Right renal cortex interstitium (tissue), 3 donors: ENCODE data around the gene ERP29. TPM values are rescaled to one million over a fixed set of nuclear protein-coding genes. Genes with fewer than 3 reads are reported as not detected.
"Not testable (repeated sequence)": the region's sequence is repeated elsewhere in the genome, so short reads cannot be mapped to it uniquely, and the experiment has no call there.

Source experiments
- DNase-seq, 3 donors: peaks; one replicate each; pipeline ENCODE4 v3.0.0-alpha.2; 2013; ENCODE audit warnings: low read depth in 3 of 3, low spot score in 2 of 3
- polyA plus RNA-seq, 3 donors: library from polyadenylated mRNA; unstranded; fragments of 120-200 nt; gene quantifications; one replicate each; pipeline ENCODE4 v1.2.1, GENCODE V29; 2013; ENCODE audit not compliant: insufficient read length in 3 of 3

Gene ERP29
- polyA plus RNA-seq, 3 donors = 172 to 180 (median 175) TPM

DNA sequence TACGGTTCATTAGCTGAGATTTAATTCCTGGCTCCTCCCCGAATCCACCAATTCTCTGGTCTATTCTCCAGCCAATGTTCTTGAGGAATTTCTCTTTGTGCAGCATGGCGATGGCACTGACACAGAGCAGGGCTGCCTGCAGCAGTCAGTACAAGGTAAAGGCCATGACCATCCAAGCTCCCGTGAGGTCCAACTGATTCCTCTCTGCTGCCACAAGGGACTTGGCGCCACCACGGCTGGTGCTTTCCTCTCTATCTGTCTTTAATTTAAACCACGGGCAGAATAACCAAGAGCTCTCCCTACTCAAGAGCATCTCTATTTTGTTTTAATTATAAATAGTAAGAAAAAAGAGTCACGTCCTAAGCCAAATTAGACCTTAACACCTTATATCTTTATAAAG lies 12.4 kb upstream of the ERP29 start:
- no peak for DNase-seq

- DNase-seq = no peak
Measured at GRCh38 chr12:112001576-112001975, 11.7 kb upstream of the ERP29 start.

DNA sequence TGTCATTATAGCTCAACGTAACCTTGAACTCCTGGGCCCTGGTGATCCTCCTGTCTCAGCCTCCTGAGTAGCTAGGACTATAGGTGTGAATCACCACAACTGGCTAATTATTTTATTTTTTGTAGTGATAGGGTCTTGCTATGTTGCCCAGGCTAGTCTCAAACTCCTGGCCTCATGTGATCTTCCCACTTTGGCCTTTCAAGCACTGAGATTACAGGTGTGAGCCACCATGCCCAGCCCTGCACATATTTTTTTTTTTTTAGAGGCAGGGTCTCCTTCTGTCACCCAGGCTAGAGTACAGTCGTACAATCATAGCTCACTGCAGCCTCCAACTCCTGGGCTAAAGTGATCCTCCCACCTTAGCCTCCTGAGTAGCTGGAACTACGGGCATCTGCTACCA lies 9.2 kb upstream of the ERP29 start:
- no peak for DNase-seq

DNA sequence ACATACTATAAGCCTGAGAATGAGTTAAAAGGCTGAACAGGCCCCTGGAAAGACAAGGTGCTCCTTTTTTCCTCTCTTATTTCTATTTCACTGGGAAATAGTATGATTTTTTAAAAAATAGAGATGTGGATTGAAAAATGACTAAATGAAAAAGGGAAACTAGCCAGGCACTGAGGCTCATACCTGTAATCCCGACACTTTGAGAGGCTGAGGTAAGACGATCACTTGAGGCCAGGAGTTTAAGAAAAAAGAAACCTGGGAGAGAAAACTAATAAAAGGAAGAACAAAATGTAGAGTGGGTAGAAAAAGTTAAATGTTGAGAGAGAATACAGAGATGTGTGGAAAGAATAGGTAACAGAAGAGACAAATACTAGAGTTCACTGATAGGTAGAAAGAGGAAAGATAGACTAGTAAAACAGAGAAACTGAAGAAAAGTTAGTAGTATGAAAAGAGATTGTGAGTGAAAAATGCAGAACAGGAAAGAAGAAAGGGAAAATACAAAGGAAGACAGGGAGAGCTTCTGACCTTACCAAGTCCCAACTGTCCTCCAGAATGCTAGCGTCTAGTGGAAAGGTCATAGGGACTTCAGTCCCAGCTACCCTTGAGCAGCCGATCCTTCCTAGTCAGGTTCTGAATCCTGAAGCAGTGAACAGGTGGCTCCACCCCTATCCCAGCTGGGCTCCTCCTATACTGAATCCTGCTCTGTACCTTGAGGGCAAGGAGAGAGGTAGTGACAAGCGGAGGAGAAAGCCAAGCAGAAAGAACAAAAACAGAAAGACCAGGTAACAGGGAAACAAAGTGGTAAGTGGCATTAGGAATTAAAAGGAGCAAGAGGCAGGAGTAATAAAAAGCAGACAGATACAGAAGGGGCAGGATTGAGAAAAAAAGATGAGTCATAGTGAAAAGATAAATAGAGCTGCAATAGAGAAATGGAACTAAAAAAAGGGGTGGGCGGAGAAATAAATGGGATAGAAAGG lies 7.5 kb upstream of the ERP29 start:
- DNase-seq = no peak

- no peak for DNase-seq
Measured at GRCh38 chr12:112007945-112008344, 5.3 kb upstream of the ERP29 start.

DNA sequence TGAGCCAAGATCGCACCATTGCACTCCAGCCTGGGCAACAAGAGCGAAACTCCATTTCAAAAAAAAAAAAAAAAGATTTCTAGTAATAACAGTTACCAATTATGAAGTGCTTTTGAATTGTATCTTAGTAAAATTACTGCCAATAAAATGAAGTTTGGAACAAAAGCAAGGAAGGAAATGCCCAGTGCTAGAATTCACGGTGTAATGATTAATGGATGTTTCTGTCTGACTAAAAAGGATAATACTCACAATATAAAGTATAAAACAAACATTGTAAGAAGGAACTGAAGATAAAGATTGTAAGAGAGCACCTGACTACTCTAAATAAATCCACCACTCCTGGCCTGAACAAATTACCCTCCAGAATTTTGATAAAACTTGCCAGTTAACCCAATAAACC lies 4.3 kb upstream of the ERP29 start:
- DNase-seq = no peak

DNA sequence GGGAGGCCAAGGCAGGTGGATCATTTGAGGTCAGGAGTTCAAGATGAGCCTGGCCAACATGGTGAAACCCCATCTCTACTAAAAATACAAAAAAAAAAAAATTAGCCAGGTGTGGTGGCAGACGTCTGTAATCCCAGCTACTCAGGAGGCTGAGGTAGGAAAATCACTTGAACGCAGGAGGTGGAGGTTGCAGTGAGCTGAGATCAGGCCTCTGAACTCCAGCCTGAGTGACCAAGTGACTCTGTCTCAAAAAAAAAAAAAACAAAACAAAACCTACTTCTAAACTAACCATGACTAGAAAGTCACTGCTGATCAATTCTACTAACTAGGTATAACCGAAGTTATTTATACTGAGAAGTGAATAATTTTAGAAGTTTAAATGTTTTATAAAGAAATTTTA lies 3.6 kb upstream of the ERP29 start:
- DNase-seq = not testable (repeated sequence)

DNA sequence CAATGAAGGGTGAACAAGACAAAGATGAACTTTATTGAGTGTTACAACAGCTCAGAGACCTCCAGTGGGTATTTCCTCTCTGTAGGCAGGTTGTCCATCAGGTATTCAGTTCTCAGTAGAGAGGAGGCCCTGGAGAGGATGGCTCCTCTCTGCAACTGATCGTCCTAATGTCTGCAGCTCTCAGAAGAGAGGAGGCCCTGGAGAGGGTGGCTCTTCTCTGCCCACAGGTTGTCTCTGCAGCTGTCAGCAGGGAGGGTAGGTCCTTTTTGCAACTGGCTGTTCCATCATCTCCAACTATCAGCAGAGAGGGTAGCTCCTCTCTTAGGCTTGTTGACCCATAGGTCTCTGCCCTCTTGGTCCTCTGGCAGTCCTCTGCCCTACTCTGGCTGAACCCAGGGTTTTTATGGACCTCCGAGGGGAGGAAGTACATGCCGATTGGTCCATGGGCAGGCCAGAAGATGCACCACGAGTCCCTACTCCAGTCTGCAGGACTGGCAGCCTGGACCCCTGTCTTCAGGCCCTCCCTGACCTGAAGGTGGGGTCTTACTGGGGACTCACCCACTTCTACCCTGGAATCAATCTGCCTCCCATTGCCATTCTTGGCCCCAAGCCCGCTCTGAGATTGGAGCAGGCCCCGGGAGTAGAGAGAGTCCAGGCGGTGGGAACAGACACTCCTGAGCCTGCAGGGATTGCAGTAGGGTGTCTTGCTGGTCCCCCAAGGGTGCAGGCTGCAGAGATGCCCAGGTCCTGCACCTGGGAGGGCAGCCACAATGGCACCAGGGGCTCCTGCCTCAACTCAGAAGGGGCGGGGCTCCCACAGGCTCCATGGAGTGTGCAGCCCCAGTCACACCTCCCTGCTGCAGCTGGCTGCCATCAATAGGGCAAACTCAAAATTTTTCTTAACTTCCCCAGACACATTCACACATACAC lies 2.5 kb upstream of the ERP29 start:
- DNase-seq = no peak

DNA sequence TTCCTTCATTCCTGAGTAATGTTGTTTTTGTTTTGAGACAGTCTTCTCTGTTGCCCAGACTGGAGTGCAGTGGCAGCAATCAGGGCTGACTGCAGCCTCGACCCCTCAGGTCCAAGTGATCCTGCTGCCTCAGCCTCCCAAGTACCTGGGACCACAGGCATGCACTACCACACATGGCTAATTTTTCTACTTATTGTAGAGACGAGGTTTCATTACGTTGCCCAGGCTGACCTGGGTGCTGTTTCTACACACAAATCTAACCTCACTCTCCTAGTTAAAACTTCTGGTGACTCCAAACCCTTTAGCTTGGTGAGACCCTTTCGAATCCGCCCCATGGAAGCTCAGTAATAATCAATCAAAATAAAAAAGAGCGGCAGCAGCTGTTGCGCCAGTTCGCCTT lies 1.5 kb upstream of the ERP29 start:
- no peak for DNase-seq

DNA sequence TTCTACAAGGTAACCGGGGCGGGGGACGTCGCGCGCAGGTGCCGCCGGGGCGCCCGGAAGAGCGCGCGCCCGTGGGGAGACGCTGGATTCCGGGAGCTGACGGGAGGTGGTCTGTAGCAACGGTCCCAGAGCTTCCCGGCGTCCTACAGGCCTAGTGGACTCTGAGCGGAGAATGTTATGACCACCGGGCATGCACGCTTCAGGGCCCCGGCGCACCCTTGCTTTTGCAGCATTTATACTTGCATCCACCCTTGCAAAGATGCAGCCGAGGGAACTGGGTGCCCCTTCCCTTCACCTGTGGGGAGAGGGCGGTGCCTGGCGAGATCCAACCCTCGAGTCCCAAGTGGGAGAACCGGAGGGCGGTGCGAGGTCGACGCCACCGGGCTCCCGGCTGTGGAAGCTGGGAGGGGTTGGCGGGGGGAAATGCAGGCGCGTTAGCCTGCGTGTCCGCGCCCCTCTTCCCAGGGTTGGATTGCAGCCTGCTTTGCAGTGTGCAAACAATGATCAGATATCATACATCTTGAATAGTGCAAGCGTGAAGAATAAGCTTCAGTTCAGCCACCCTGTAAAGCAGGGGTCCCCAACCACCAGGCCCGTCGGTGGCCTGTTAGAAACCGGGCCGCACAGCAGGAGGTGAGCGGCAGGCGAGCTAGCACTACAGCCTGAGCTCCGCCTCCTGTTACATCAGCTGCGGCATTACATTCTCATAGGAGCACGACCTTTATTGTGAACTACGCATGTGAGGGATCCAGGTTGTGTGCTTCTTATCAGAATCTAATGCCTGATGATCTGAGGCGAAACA lies 576 bp downstream of the ERP29 start:
- DNase-seq = peak in 2 of 3 donors; percentile 18 to 33

GRCh38 chr12:112015938-112016337 lies 2.7 kb downstream of the ERP29 start:
- no peak for DNase-seq

GRCh38 chr12:112017041-112017440 lies 3.8 kb downstream of the ERP29 start:
- DNase-seq = no peak

GRCh38 chr12:112018571-112019237 lies 5.5 kb downstream of the ERP29 start:
- no peak for DNase-seq

DNA sequence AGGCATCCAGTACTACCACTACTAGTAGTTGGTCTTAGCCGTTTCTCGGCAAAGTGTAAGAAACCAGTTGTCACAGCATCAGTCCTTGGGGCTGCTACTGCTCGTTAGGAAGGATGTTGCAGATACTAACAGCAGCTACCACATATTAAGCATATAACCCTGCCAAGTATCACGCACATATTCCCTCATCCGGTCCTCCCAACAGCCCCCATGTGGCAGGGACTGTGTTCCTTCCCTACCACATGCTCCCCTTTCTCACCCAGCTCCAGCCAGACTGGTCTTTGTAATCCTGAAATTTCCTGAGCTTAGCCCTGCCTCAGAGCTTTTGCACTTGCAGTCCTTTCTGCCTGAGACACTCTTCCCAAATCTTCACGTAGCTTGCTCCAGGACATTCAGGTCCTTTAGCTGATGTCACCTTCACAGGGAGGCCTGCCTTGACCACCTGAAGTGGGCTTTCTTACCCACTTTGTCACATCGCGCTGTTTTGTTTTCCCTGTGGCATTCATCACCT lies 7.8 kb downstream of the ERP29 start:
- DNase-seq = no peak

- DNase-seq = no peak
Measured at GRCh38 chr12:112022241-112023016, 9.2 kb downstream of the ERP29 start.

DNA sequence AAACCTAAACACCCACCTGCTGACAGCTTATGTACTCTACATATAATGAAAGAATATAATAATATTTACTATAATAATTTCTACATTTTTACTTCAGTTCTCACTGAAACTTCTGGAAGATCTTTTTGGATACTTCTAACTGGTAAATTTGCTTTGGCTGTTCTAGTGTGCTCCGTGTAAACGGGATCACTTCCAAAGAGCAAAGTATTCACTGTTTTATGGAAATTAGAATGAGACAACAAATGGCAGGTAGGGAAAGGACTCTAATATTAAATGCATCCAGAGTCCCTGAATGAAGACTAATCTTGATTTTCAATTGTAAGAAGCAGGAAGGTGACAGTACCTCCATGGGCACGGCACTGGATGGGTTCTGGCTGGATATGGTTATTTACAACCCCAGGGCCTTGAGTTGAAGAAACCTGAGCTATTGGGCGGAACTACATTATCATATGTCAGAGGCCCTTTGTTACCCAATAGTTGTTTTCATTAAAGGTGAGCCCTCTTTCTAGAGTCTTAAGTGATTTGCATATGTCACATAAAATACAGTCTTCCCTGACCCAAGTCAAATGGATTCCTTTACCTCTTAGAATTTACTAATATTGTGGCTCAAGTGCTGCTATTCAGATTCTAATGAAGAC lies 10.7 kb downstream of the ERP29 start:
- no peak for DNase-seq

DNA sequence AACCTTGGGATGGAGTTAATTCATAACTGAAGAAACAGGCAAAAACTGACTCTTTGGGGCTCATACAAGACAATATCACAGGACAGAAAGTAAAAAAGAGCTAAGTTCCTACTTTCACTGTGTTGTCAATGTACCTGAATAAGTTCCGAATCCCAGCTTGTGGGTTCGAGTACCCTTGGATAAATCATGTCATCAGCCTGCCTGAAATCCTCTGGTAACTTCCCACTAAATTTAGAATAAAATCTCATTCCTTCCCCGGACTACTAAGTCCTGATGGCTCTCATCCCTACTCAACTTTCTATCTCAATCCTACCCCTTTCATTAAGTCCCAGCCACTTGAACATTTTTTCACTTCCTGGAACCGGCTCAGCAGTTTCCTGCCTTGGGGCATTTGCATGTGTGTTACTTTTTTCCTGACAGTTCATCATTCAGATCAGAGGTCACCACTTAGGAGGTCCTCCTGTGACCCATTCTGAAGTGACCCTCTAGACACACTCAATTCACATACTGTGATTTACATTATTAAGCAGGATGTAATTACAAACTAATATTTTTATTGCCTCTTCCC lies 12.7 kb downstream of the ERP29 start:
- no peak for DNase-seq

GRCh38 chr12:112029301-112029700 lies 16.1 kb downstream of the ERP29 start:
- no peak for DNase-seq
